Peyer's patch (tissue), 4 donors: Measurements from ENCODE around the gene P3H4. TPM values are rescaled to one million over a fixed set of nuclear protein-coding genes. Genes with fewer than 3 reads are reported as not detected.
"Not testable (repeated sequence)": the region's sequence is repeated elsewhere in the genome, so short reads cannot be mapped to it uniquely, and the experiment has no call there.

ENCODE experiments used
- DNase-seq, 3 donors: peaks; one replicate each; pipeline ENCODE4 v3.0.0-alpha.2; 2017 to 2019
- H3K27ac ChIP-seq, 4 donors: fragments of 200-600 bp; sonication (generic); one replicate each; pipeline ENCODE4 v1.5.1; 2016 to 2019
- H3K27me3 ChIP-seq, 2 donors: fragments of 200-600 bp; sonication (generic); one replicate each; pipeline ENCODE4 v1.5.1; 2019
- H3K36me3 ChIP-seq, 3 donors: fragments of 200-600 bp; sonication (generic); one replicate each; pipeline ENCODE4 v1.5.1; 2016 to 2019
- H3K4me1 ChIP-seq, 4 donors: fragments of 200-600 bp; sonication (generic); one replicate each; pipeline ENCODE4 v1.5.1; 2016 to 2019
- H3K4me3 ChIP-seq, 4 donors: fragments of 200-600 bp; sonication (generic); 1 replicate in 3 of 4; 2 replicates in 1 of 4; pipeline ENCODE4 v1.5.1; 2016 to 2019; ENCODE audit warnings: mild to moderate bottlenecking in 1 of 4
- H3K9me3 ChIP-seq, 4 donors: fragments of 200-600 bp; sonication (generic); one replicate each; pipeline ENCODE4 v1.5.1; 2016 to 2019; ENCODE audit warnings: mild to moderate bottlenecking in 1 of 4
- POLR2A ChIP-seq, 2 donors: fragments of 450-650 bp; IDR thresholded peaks; one replicate each; pipeline ENCODE4 v1.5.1; 2017; ENCODE audit warnings: antibody characterized with exemption in 2 of 2, mild to moderate bottlenecking in 2 of 2, moderate library complexity in 2 of 2
- total RNA-seq, 4 donors: library from RNA; depleted of rRNA; stranded (reverse); fragments of >200 nt; gene quantifications; one replicate each; pipeline ENCODE4 v1.1.0, GENCODE V29; 2016
- TF ChIP-seq, protein P1 (sequence below), 6 experiments: fragments of 450-650 bp in 4 of 6; fragments of 200-600 bp in 2 of 6; sonication (generic) in 1 of 6; IDR thresholded peaks; one replicate each; pipeline ENCODE4 v1.5.1; 2017 to 2019; ENCODE audit warnings: antibody characterized with exemption in 6 of 6, mild to moderate bottlenecking in 3 of 6, moderate library complexity in 1 of 6

Gene P3H4
- total RNA-seq, 4 donors from 2014 or later, result 9.5 to 23.1 (median 18.0) TPM

GRCh38 chr17:41777574-41778188, 34.1 kb downstream of the P3H4 start:
- no peak for TF ChIP-seq POLR2A (IDR thresholded peaks at IDR 0.05)
- TF ChIP-seq, protein P1, sequence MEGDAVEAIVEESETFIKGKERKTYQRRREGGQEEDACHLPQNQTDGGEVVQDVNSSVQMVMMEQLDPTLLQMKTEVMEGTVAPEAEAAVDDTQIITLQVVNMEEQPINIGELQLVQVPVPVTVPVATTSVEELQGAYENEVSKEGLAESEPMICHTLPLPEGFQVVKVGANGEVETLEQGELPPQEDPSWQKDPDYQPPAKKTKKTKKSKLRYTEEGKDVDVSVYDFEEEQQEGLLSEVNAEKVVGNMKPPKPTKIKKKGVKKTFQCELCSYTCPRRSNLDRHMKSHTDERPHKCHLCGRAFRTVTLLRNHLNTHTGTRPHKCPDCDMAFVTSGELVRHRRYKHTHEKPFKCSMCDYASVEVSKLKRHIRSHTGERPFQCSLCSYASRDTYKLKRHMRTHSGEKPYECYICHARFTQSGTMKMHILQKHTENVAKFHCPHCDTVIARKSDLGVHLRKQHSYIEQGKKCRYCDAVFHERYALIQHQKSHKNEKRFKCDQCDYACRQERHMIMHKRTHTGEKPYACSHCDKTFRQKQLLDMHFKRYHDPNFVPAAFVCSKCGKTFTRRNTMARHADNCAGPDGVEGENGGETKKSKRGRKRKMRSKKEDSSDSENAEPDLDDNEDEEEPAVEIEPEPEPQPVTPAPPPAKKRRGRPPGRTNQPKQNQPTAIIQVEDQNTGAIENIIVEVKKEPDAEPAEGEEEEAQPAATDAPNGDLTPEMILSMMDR (IDR thresholded peaks at IDR 0.05), result peak in 1 of 6 experiments; percentile 17
- H3K27ac ChIP-seq, result peak overlapping the region; percentile 64 to 97 (median 76)
- H3K36me3 ChIP-seq, result peaks cover 0 to 3% (median 0%) of the 10 kb centered on the region in 3 donors
- H3K4me3 ChIP-seq, result peak overlapping the region in 1 of 4 donors; percentile 28
- peaks cover 0 to 90% (median 28%) of the 10 kb centered on the region in 4 donors for H3K4me1 ChIP-seq
- peak in 2 of 3 donors; percentile 63 to 68 for DNase-seq
- no peaks in the 10 kb centered on the region for H3K9me3 ChIP-seq
- H3K27me3 ChIP-seq, result no peaks in the 10 kb centered on the region

DNA sequence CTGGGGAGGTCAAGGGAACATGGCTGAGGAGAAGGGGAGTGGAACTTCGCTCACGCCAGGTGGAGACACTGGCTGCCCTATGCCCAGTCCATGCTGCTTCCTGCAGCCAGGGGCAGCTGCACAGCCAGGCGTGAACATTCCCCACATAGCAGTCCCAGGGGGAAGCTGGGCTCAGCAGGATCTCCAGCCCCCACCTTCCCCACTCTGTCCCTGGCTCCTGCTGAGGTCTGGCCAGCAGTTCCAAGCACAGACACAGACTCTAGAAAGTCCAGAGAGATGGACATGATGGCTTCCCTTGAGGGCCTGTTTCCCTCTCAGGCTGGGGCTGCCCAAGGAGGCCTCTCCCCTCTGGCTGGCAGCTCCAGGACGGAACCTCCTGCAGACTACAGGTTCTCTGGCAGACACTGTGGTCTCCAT, 34.6 kb downstream of the P3H4 start:
- Histone ChIP-seq H3K27ac (peak overlapping the region; percentile 64 to 97 (median 76)), H3K4me3 (peak overlapping the region in 1 of 4 donors; percentile 28), H3K36me3 (peaks cover 0 to 7% (median 0%) of the 10 kb centered on the region in 3 donors), H3K9me3 (no peaks in the 10 kb centered on the region), H3K4me1 (peaks cover 0 to 90% (median 30%) of the 10 kb centered on the region in 4 donors), H3K27me3 (no peaks in the 10 kb centered on the region)
- TF ChIP-seq, protein P1 (IDR thresholded peaks at IDR 0.05), result peak in 3 of 6 experiments; percentile 48 to 62 (median 58)
- no peak for TF ChIP-seq POLR2A (IDR thresholded peaks at IDR 0.05)
- DNase-seq, result peak in 1 of 3 donors; percentile 68

DNA sequence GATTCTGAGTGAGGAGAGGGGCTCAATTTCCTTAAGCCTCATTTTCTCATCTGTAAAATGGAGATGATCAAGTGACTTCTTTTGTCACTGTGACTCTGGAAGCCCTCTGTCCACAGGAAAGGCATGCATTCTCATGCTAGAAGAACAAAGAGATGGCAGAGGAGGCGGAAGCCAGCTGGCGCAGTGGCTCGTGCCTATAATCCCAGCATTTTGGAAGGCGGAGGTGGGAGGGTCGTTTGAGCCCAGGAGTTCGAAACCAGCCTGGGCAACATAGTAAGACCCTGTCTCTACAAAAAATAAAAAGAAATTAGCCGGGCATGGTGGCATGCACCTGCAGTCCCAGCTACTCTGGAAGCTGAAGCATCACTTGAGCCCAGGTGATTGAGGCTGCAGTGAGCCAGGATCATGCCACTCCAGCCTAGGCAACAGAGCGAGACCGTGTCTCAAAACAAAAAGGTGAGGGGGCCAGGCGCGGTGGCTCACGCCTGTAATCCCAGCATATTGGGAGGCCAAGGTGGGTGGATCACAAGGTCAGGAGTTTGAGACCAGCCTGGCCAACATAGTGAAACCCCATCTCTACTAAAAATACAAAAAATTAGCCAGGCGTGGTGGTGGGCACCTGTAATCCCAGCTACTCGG, 35.4 kb downstream of the P3H4 start:
- not testable (repeated sequence) for H3K4me3 ChIP-seq, DNase-seq, H3K9me3 ChIP-seq, H3K27me3 ChIP-seq
- Histone ChIP-seq H3K36me3 (peaks cover 0 to 15% (median 0%) of the 10 kb centered on the region in 3 donors), H3K4me1 (peaks cover 0 to 90% (median 30%) of the 10 kb centered on the region in 4 donors), H3K27ac (peak overlapping the region; percentile 64 to 100 (median 90))

DNA sequence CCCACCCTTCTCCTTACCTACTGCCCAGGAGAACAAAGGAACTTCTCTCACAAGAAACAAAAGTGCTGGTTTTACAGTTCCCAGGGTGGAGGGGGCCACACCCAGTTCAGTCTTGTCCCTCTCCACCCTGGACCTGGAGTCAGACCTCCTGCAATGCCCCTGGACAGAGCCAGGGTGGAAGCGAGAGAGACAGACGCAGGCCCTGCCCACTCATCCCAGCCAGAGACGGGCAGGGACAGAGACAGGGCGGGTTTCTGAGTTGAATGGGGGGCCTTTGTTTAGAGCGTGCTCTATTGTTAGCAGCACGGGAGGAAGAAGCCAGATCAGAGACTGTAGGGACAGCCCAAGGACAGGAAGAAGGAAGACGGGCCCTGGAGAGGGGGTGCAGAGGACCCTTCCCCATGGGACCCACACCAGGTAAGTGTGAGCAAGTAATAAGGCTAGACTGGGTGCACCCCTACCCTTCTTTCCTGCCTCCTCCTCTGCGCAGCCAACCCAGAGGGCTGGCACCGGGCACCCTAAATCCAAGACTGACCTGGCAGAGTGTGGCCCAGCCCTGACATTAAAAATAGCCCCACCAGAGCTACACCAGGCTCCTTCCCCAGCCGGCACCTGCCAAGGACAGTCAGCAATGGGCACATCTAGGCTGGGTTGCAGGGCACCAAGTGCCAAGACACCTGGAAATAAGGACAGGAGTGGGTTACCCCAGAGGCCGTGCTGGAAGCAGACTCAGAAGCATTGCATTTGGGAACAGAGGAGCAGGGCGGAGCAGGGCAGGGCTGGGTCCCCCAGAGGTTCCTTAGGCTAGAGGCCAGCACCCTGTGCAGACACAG, 36.1 kb downstream of the P3H4 start:
- TF ChIP-seq, protein P1 (IDR thresholded peaks at IDR 0.05), result peak in 2 of 6 experiments; percentile 19 to 26
- peak; percentile 15 to 56 for TF ChIP-seq POLR2A (IDR thresholded peaks at IDR 0.05)

GRCh38 chr17:41773731-41774193, 38.0 kb downstream of the P3H4 start:
- Histone ChIP-seq H3K9me3 (no peaks in the 10 kb centered on the region), H3K27me3 (no peaks in the 10 kb centered on the region), H3K36me3 (peaks cover 0 to 41% (median 3%) of the 10 kb centered on the region in 3 donors), H3K27ac (peak overlapping the region; percentile 42 to 100 (median 90)), H3K4me3 (peak overlapping the region in 2 of 4 donors; percentile 23 to 36), H3K4me1 (peaks cover 0 to 72% (median 30%) of the 10 kb centered on the region in 4 donors)
- DNase-seq, result no peak
- TF ChIP-seq, protein P1 (IDR thresholded peaks at IDR 0.05), result no peak
- TF ChIP-seq POLR2A (IDR thresholded peaks at IDR 0.05), result no peak

More for the DNA sequence above, 36.1 kb downstream of the P3H4 start:
- Histone ChIP-seq H3K4me1 (peaks cover 0 to 86% (median 30%) of the 10 kb centered on the region in 4 donors), H3K27me3 (no peaks in the 10 kb centered on the region), H3K9me3 (no peaks in the 10 kb centered on the region), H3K36me3 (peaks cover 0 to 23% (median 2%) of the 10 kb centered on the region in 3 donors), H3K27ac (peak overlapping the region; percentile 46 to 100 (median 90)), H3K4me3 (no peak overlapping the region)
- peak in 2 of 3 donors; percentile 59 to 69 for DNase-seq
